Progenitor cell of endocrine pancreas (in vitro differentiated cells): ENCODE data around the gene WDR33. TPM values are rescaled to one million over a fixed set of nuclear protein-coding genes. Genes with fewer than 3 reads are reported as not detected.

Experiments used
- DNase-seq: peaks from one replicate; pipeline ENCODE4 v3.0.0; 2021; ENCODE audit warnings: low spot score; ENCODE audit not compliant: unreplicated experiment
- H3K27ac Mint-ChIP-seq: 2 replicates; pipeline ENCODE4 v1.8.0; 2021; ENCODE audit warnings: mild to moderate bottlenecking, moderate library complexity, mixed read lengths
- H3K27me3 Mint-ChIP-seq: 2 replicates; pipeline ENCODE4 v1.8.0; 2021; ENCODE audit warnings: mixed read lengths
- H3K36me3 Mint-ChIP-seq: 2 replicates; pipeline ENCODE4 v1.8.0; 2022; ENCODE audit warnings: mixed read lengths; ENCODE audit not compliant: insufficient read depth
- H3K4me1 Mint-ChIP-seq: 2 replicates; pipeline ENCODE4 v1.8.0; 2021; ENCODE audit warnings: low read depth, mixed read lengths
- H3K4me3 Mint-ChIP-seq: 2 replicates; pipeline ENCODE4 v1.8.0; 2021; ENCODE audit warnings: low read depth, mild to moderate bottlenecking, moderate library complexity, mixed read lengths
- H3K9me3 Mint-ChIP-seq: 2 replicates; pipeline ENCODE4 v1.8.0; 2021; ENCODE audit warnings: low read depth, mixed read lengths
- CTCF ChIP-seq: fragments of 200-600 bp; sonication (generic); IDR thresholded peaks from one replicate; pipeline ENCODE4 v1.5.0; 2021; ENCODE audit warnings: antibody characterized with exemption, mild to moderate bottlenecking; ENCODE audit not compliant: unreplicated experiment
- long read RNA-seq: library from polyadenylated mRNA; unstranded; transcript quantifications from one replicate; pipeline ENCODE4 v2.0.0, GENCODE V29; 2020
- total RNA-seq: library from RNA; stranded (reverse); gene quantifications from 2 replicates; pipeline ENCODE4 v1.2.1, GENCODE V29; 2021

WDR33 gene
- 69.0 and 74.2 TPM in 2 replicates for total RNA-seq
- long read RNA-seq, transcript WDR33-204 (6 exons, 3,104 nt), result major isoform, 64 of 225 reads
- long read RNA-seq, partial matches to known transcripts, result 133 of 225 reads
- long read RNA-seq, other reads (novel, unspliced or antisense), result 28 of 225 reads

- H3K4me3 Mint-ChIP-seq, result peak within 1 kb of the TSS; percentile 99
- peak within 1 kb of the TSS; percentile 99 for H3K27ac Mint-ChIP-seq
- H3K9me3 Mint-ChIP-seq, result no peaks in the 10 kb centered on the region
- peak; percentile 87 for DNase-seq
- H3K27me3 Mint-ChIP-seq, result no peaks in the 10 kb centered on the region
- peaks cover 23% of the 10 kb centered on the region for H3K4me1 Mint-ChIP-seq
- peaks cover 3% of the 10 kb centered on the region for H3K36me3 Mint-ChIP-seq
- no peak for TF ChIP-seq CTCF
Observed at GRCh38 chr2:127810619-127811396, at the start of gene WDR33. Gene WDR33 (minus strand): TSS chr2:127811171. CDS start chr2:127770981, 40,190 bp downstream.

- Mint-ChIP-seq H3K4me1 (peaks cover 24% of the 10 kb centered on the region), H3K4me3 (peak overlapping the region; percentile 68), H3K9me3 (no peaks in the 10 kb centered on the region), H3K27me3 (no peaks in the 10 kb centered on the region), H3K36me3 (peaks cover 16% of the 10 kb centered on the region), H3K27ac (peak overlapping the region; percentile 96)
- no peak for TF ChIP-seq CTCF
- DNase-seq, result no peak
Observed at GRCh38 chr2:127860130-127860529, 49.2 kb upstream of the WDR33 start.

GRCh38 chr2:127859712-127860085 is 48.7 kb upstream of the WDR33 start:
- peak; percentile 75 for DNase-seq
- H3K27me3 Mint-ChIP-seq, result no peaks in the 10 kb centered on the region
- peaks cover 26% of the 10 kb centered on the region for H3K4me1 Mint-ChIP-seq
- H3K9me3 Mint-ChIP-seq, result no peaks in the 10 kb centered on the region
- H3K4me3 Mint-ChIP-seq, result peak overlapping the region; percentile 68
- peak overlapping the region; percentile 96 for H3K27ac Mint-ChIP-seq
- TF ChIP-seq CTCF, result no peak
- H3K36me3 Mint-ChIP-seq, result peaks cover 12% of the 10 kb centered on the region

- H3K27me3 Mint-ChIP-seq, result no peaks in the 10 kb centered on the region
- no peak for TF ChIP-seq CTCF
- peaks cover 28% of the 10 kb centered on the region for H3K4me1 Mint-ChIP-seq
- H3K27ac Mint-ChIP-seq, result peak overlapping the region; percentile 91
- peak overlapping the region; percentile 83 for H3K4me3 Mint-ChIP-seq
- peaks cover 4% of the 10 kb centered on the region for H3K36me3 Mint-ChIP-seq
- DNase-seq, result no peak
- H3K9me3 Mint-ChIP-seq, result no peaks in the 10 kb centered on the region
Observed at GRCh38 chr2:127857265-127857808, 46.4 kb upstream of the WDR33 start.

- H3K27ac Mint-ChIP-seq, result no peak overlapping the region
- H3K4me3 Mint-ChIP-seq, result no peak overlapping the region
- H3K27me3 Mint-ChIP-seq, result no peaks in the 10 kb centered on the region
- H3K9me3 Mint-ChIP-seq, result no peaks in the 10 kb centered on the region
- DNase-seq, result no peak
- TF ChIP-seq CTCF, result no peak
- peaks cover 21% of the 10 kb centered on the region for H3K36me3 Mint-ChIP-seq
- peaks cover 13% of the 10 kb centered on the region for H3K4me1 Mint-ChIP-seq
Observed at GRCh38 chr2:127853671-127854070, 42.7 kb upstream of the WDR33 start.
